Upper lobe of left lung (tissue), 4 donors: ENCODE results near the gene OPRL1.

Experiments used
- EP300 ChIP-seq, 4 donors: sonication (generic); formaldehyde crosslinking; IDR thresholded peaks; one replicate each; pipeline ENCODE4 v1.5.1; 2017; ENCODE audit warnings: antibody characterized with exemption in 4 of 4, control low read depth in 2 of 4
- POLR2A ChIP-seq, 4 donors: fragments of 450-650 bp; IDR thresholded peaks; one replicate each; pipeline ENCODE4 v1.5.1; 2016 to 2017; ENCODE audit warnings: antibody characterized with exemption in 4 of 4, mild to moderate bottlenecking in 2 of 4
- POLR2AphosphoS5 ChIP-seq, 2 donors: sonication (generic); formaldehyde crosslinking; IDR thresholded peaks; one replicate each; pipeline ENCODE4 v1.5.1; 2017; ENCODE audit warnings: antibody characterized with exemption in 2 of 2
- TF ChIP-seq, protein P1 (sequence below), 6 experiments: fragments of 450-650 bp in 4 of 6; fragments of 200-600 bp in 2 of 6; sonication (generic) in 2 of 6; IDR thresholded peaks; one replicate each; pipeline ENCODE4 v1.5.1; 2016 to 2019; ENCODE audit warnings: antibody characterized with exemption in 6 of 6

DNA sequence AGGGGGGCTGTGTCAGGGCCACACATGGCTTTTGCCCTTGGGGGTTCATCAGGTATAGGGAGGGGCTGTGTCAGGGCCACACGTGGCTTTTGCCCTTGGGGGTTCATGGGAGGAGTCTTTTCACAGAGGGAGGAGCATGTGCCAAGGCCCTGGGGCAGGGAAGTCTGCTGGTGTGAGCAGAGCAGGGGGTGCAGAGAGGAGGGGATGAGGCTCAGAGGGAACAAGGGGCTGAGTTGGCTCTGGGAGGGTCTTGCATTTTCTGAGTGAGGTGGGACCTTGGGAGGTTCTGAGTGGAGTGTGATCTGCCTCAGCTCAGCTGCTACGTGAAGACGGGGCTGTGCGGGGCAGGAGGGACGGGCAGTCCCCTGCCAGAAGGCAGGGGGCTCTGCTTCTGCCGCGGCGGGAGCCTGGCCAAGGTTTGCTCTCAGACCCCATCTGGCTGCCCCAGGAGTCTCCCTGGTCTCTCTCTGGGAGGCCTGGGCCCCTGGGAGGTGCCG lies 24.4 kb upstream of the OPRL1 start:
- no peak for TF ChIP-seq POLR2A (IDR thresholded peaks at IDR 0.05)
- TF ChIP-seq EP300 (IDR thresholded peaks at IDR 0.05) = no peak
- no peak for TF ChIP-seq POLR2AphosphoS5 (IDR thresholded peaks at IDR 0.05)
- TF ChIP-seq, protein P1, sequence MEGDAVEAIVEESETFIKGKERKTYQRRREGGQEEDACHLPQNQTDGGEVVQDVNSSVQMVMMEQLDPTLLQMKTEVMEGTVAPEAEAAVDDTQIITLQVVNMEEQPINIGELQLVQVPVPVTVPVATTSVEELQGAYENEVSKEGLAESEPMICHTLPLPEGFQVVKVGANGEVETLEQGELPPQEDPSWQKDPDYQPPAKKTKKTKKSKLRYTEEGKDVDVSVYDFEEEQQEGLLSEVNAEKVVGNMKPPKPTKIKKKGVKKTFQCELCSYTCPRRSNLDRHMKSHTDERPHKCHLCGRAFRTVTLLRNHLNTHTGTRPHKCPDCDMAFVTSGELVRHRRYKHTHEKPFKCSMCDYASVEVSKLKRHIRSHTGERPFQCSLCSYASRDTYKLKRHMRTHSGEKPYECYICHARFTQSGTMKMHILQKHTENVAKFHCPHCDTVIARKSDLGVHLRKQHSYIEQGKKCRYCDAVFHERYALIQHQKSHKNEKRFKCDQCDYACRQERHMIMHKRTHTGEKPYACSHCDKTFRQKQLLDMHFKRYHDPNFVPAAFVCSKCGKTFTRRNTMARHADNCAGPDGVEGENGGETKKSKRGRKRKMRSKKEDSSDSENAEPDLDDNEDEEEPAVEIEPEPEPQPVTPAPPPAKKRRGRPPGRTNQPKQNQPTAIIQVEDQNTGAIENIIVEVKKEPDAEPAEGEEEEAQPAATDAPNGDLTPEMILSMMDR (IDR thresholded peaks at IDR 0.05) = no peak
